ENCODE results near the gene STRN3.

DNA sequence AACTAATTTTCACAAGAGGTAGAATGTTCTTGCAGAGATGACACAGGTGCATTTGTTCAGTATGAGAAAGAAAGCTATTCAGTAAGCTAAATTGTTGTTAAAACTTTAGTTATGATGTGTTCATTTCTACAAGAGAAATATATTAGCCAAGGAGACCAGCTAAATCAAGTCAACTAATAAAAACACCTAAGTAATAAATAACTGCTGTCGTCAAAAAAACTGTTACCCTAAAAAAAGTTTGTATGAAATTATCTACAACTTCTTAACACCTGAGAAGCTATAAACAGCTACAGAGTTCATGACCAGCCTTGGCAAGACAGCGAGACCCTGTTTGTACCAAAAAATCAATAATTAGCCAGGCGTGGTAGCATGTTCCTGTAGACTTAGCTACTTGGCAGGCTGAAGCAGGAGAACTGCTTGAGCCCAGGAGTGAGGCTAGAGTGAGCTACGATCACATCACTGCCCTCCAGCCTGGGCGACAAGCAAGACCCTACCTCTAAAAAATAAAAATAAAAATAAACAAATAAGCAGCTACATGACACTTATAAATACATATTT is 68.3 kb downstream of the STRN3 start:
- TF ChIP-seq, protein P1, sequence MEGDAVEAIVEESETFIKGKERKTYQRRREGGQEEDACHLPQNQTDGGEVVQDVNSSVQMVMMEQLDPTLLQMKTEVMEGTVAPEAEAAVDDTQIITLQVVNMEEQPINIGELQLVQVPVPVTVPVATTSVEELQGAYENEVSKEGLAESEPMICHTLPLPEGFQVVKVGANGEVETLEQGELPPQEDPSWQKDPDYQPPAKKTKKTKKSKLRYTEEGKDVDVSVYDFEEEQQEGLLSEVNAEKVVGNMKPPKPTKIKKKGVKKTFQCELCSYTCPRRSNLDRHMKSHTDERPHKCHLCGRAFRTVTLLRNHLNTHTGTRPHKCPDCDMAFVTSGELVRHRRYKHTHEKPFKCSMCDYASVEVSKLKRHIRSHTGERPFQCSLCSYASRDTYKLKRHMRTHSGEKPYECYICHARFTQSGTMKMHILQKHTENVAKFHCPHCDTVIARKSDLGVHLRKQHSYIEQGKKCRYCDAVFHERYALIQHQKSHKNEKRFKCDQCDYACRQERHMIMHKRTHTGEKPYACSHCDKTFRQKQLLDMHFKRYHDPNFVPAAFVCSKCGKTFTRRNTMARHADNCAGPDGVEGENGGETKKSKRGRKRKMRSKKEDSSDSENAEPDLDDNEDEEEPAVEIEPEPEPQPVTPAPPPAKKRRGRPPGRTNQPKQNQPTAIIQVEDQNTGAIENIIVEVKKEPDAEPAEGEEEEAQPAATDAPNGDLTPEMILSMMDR (IDR thresholded peaks at IDR 0.05): no peak
- TF ChIP-seq EZH2 (IDR thresholded peaks at IDR 0.05; ENCODE audit: borderline replicate concordance, insufficient read depth, low read depth, low read length, poor library complexity, severe bottlenecking): no peak

All from B cell (primary cell).